Peyer's patch (tissue), 4 donors: Measurements from ENCODE around the gene PRSS38. TPM values are rescaled to one million over a fixed set of nuclear protein-coding genes. Genes with fewer than 3 reads are reported as not detected.
A peak's percentile ranks its signal among the peaks of the same experiment; 100 is the strongest.

Experiments
- DNase-seq, 3 donors: peaks; one replicate each; pipeline ENCODE4 v3.0.0-alpha.2; 2017 to 2019
- H3K27ac ChIP-seq, 4 donors: fragments of 200-600 bp; sonication (generic); one replicate each; pipeline ENCODE4 v1.5.1; 2016 to 2019
- H3K27me3 ChIP-seq, 2 donors: fragments of 200-600 bp; sonication (generic); one replicate each; pipeline ENCODE4 v1.5.1; 2019
- H3K36me3 ChIP-seq, 3 donors: fragments of 200-600 bp; sonication (generic); one replicate each; pipeline ENCODE4 v1.5.1; 2016 to 2019
- H3K4me1 ChIP-seq, 4 donors: fragments of 200-600 bp; sonication (generic); one replicate each; pipeline ENCODE4 v1.5.1; 2016 to 2019
- H3K4me3 ChIP-seq, 4 donors: fragments of 200-600 bp; sonication (generic); 1 replicate in 3 of 4; 2 replicates in 1 of 4; pipeline ENCODE4 v1.5.1; 2016 to 2019; ENCODE audit warnings: mild to moderate bottlenecking in 1 of 4
- H3K9me3 ChIP-seq, 4 donors: fragments of 200-600 bp; sonication (generic); one replicate each; pipeline ENCODE4 v1.5.1; 2016 to 2019; ENCODE audit warnings: mild to moderate bottlenecking in 1 of 4
- CTCF ChIP-seq, 6 experiments: fragments of 450-650 bp in 4 of 6; fragments of 200-600 bp in 2 of 6; sonication (generic) in 1 of 6; IDR thresholded peaks; one replicate each; pipeline ENCODE4 v1.5.1; 2017 to 2019; ENCODE audit warnings: antibody characterized with exemption in 6 of 6, mild to moderate bottlenecking in 3 of 6, moderate library complexity in 1 of 6
- POLR2A ChIP-seq, 2 donors: fragments of 450-650 bp; IDR thresholded peaks; one replicate each; pipeline ENCODE4 v1.5.1; 2017; ENCODE audit warnings: antibody characterized with exemption in 2 of 2, mild to moderate bottlenecking in 2 of 2, moderate library complexity in 2 of 2
- total RNA-seq, 4 donors: library from RNA; depleted of rRNA; stranded (reverse); fragments of >200 nt; gene quantifications; one replicate each; pipeline ENCODE4 v1.1.0, GENCODE V29; 2016

PRSS38 gene
- total RNA-seq, 4 donors from 2014 or later = not detected

GRCh38 chr1:227890451-227891222 is 75.2 kb downstream of the PRSS38 start:
- TF ChIP-seq CTCF (IDR thresholded peaks at IDR 0.05) (no peak), POLR2A (IDR thresholded peaks at IDR 0.05) (no peak)
- Histone ChIP-seq H3K27ac (no peak overlapping the region), H3K4me3 (no peak overlapping the region), H3K9me3 (no peaks in the 10 kb centered on the region), H3K36me3 (no peaks in the 10 kb centered on the region), H3K27me3 (no peaks in the 10 kb centered on the region), H3K4me1 (peaks cover 0 to 13% (median 6%) of the 10 kb centered on the region in 4 donors)
- DNase-seq = peak in 2 of 3 donors; percentile 40 to 41

DNA sequence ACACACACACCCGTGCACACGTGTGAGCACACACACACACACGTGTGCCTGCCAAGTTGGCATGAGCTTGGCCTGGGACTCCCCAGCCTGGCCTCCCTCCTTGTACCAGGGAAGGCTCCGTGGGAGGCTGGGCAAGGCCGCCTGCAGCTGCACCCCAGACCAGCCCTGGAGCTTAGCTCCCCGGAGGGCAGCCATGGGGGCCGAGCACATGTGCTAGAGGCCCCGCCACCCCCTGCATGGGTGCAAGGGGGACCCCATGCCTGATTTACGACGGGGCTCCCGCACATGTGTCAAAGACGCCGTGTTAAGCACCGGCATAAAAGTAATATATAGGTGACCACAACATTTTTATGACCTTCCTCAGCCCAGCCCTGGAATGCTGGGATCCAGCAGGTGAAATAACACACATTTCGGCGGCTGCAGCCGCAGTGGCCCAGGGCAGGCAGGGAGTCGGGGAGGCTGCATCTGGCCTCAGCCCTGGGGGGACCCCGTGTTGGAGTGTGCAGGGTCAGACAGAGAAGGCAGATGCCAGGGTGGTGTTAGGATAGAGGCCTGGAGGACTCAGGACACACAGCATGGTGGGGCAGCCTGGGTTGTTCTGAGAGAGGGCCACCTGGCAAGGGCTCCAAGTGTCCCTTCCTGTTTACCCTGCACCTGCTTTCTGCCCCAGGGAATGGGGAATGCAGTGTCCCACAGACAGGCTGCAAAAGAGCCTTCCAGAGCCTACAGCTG is 75.9 kb downstream of the PRSS38 start:
- Histone ChIP-seq H3K36me3 (no peaks in the 10 kb centered on the region), H3K9me3 (no peaks in the 10 kb centered on the region), H3K4me1 (peaks cover 0 to 7% (median 3%) of the 10 kb centered on the region in 4 donors), H3K4me3 (no peak overlapping the region), H3K27me3 (no peaks in the 10 kb centered on the region), H3K27ac (no peak overlapping the region)
- TF ChIP-seq POLR2A (IDR thresholded peaks at IDR 0.05) = no peak
- no peak for TF ChIP-seq CTCF (IDR thresholded peaks at IDR 0.05)
- peak in 2 of 3 donors; percentile 34 to 43 for DNase-seq

DNA sequence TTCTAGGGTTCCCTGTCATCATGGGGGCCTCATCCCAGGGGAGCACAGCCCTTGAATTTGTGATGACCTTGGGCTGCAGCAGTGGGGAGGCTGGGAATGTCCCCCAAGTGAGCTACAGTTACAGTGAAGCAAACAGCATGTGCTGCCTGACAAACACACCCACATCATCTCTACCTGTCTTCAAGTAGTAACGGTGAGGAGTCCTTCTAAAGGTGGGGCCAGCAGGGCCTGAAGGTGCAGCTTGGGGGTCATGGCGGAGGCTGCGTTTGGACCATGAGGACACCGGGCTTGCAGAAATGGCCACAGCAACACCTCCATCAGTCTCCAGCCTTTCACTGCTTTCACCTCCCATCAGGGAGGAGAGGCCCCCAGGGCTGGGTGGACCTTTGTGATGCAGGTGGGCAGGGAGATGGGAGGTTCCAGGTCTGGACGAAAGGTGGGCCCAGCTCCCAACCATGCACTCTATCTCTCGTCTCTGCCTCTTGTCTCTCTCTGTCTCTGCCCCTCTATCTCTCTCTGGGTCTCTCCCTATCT is 76.5 kb downstream of the PRSS38 start:
- Histone ChIP-seq H3K4me3 (no peak overlapping the region), H3K27me3 (no peaks in the 10 kb centered on the region), H3K27ac (no peak overlapping the region), H3K4me1 (peaks cover 0 to 1% (median 0%) of the 10 kb centered on the region in 4 donors), H3K36me3 (no peaks in the 10 kb centered on the region), H3K9me3 (no peaks in the 10 kb centered on the region)
- TF ChIP-seq POLR2A (IDR thresholded peaks at IDR 0.05) = no peak
- peak in 1 of 3 donors; percentile 41 for DNase-seq

DNA sequence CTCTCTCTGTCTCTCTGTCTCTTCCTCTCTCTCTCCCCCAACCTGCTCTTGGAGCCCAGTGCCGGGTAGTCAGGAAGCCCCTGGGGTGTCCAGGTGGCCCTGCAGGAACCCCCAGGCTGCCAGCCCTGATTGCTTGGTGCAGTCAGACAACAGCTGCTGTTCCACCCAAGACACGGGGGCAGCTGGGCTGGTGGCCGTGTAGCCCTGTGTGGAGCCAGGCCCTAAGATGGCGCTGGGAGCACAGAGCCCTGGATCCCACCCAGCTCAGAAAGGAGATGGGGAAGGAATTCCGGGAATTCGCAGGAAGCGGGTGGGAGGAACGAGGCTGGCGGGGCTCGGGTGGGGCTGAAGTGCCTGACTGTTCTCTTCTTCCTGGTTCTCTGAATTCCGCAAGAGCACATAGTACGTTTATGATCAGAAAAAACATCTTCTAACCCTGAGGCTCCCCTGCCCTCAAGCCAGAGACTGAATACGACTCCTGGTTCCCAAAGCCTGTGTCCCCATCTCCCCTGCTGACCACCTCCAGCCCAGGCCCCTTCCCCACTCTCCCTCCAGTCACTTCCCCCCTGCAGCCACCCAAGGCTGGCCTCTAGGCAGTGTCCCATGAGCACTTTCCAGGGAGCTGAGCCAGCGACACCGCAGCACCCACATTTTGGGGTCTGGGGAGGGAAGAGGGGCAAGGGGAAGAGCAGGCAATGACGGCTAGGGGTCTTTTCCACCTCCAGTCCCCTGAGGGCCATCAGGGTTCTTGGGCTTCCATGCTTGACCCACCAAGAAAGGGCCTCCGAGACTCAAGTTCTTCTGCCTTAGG is 77.2 kb downstream of the PRSS38 start:
- DNase-seq = peak in 2 of 3 donors; percentile 34 to 37
- no peak for TF ChIP-seq POLR2A (IDR thresholded peaks at IDR 0.05)
- Histone ChIP-seq H3K27ac (no peak overlapping the region), H3K36me3 (no peaks in the 10 kb centered on the region), H3K27me3 (no peaks in the 10 kb centered on the region), H3K9me3 (no peaks in the 10 kb centered on the region), H3K4me1 (no peaks in the 10 kb centered on the region), H3K4me3 (no peak overlapping the region)

- Histone ChIP-seq H3K4me3 (no peak overlapping the region), H3K4me1 (no peaks in the 10 kb centered on the region), H3K36me3 (no peaks in the 10 kb centered on the region), H3K9me3 (no peaks in the 10 kb centered on the region), H3K27ac (no peak overlapping the region), H3K27me3 (no peaks in the 10 kb centered on the region)
- TF ChIP-seq CTCF (IDR thresholded peaks at IDR 0.05) (no peak), POLR2A (IDR thresholded peaks at IDR 0.05) (no peak)
- DNase-seq = peak in 2 of 3 donors; percentile 34
Observed at GRCh38 chr1:227893300-227893948, 77.9 kb downstream of the PRSS38 start.
